ENCODE data around the gene CGREF1.

The CGREF1 gene

GRCh38 chr2:27071990-27072830, 46.7 kb downstream of the CGREF1 start:
- no peak for DNase-seq

GRCh38 chr2:27071277-27071989, 47.5 kb downstream of the CGREF1 start, which contains the start of gene OST4:
TSS of gene OST4 (minus strand) at chr2:27071654.
- peak; percentile 78 to 82 for DNase-seq

GRCh38 chr2:27070653-27071276, 48.2 kb downstream of the CGREF1 start:
- no peak for DNase-seq

GRCh38 chr2:27069961-27070618, 48.8 kb downstream of the CGREF1 start:
- DNase-seq: no peak

GRCh38 chr2:27069436-27069835, 49.5 kb downstream of the CGREF1 start:
- DNase-seq: no peak

GRCh38 chr2:27067385-27067784, 51.5 kb downstream of the CGREF1 start:
- DNase-seq: no peak

GRCh38 chr2:27065128-27065527, 53.8 kb downstream of the CGREF1 start:
- DNase-seq: no peak

- DNase-seq: no peak
These were observed 58.6 kb downstream of the CGREF1 start for GRCh38 chr2:27060323-27060722.

- no peak for DNase-seq
These were observed 59.6 kb downstream of the CGREF1 start for GRCh38 chr2:27059141-27059820.

- DNase-seq: no peak
These were observed 60.7 kb downstream of the CGREF1 start for GRCh38 chr2:27058210-27058609.

GRCh38 chr2:27057184-27057583, 61.7 kb downstream of the CGREF1 start:
- DNase-seq: no peak

GRCh38 chr2:27054721-27055120, 64.2 kb downstream of the CGREF1 start:
- no peak for DNase-seq

GRCh38 chr2:27053776-27054175, 65.2 kb downstream of the CGREF1 start:
- DNase-seq: no peak

- DNase-seq: no peak
These were observed 65.6 kb downstream of the CGREF1 start for GRCh38 chr2:27053321-27053720.

- no peak for DNase-seq
These were observed 66.9 kb downstream of the CGREF1 start for GRCh38 chr2:27051902-27052645.

- DNase-seq: peak; percentile 94 to 95
These were observed 67.7 kb downstream of the CGREF1 start, which contains the start of gene AGBL5 for GRCh38 chr2:27050996-27051901. TSS of gene AGBL5 (plus strand) at chr2:27051668. CDS start at chr2:27052959, 1,291 bp downstream.
